ENCODE measurements around the gene FOXO3. TPM values are rescaled to one million over a fixed set of nuclear protein-coding genes. Genes with fewer than 3 reads are reported as not detected.

FOXO3 gene
- total RNA-seq, 1 experiment from 2014 or later = 43.8 TPM

DNA sequence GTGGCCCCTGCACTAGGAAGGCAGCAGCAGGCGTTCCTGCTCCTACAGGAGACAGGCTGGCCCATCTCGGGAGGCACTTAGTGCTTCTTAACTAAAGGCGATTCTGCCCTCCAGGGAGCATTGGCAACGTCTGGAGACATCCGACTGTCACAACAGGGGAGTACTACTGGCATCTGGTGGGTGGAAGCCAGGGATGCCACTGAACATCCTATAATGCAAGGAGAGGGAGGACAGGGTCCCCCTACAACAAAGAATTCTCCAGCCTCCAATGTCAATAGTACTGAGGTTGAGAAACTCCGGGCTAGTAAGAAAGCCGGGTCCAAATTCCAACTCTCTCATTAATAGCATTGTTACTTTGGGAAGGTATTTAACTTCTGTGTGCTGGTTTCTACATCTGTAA lies 168.1 kb downstream of the FOXO3 start:
- BruUV-seq (replicated peaks) = no TSS peak
- Histone ChIP-seq H3K4me3 (ENCODE audit: low read depth in 2 of 2, low read length in 2 of 2) (no peak overlapping the region), H3K27ac (ENCODE audit: low read length) (no peak overlapping the region), H3K36me3 (ENCODE audit: control insufficient read depth, insufficient read depth, low read length) (no peaks in the 10 kb centered on the region), H3K27me3 (ENCODE audit: control insufficient read depth, insufficient read depth, low read length) (no peaks in the 10 kb centered on the region; the same call in 1 of the 2 replicates), H3K4me1 (ENCODE audit: control insufficient read depth, insufficient read depth, low read length) (no peaks in the 10 kb centered on the region), H3K9me3 (ENCODE audit: control insufficient read depth, insufficient read depth, low read depth, low read length) (no peaks in the 10 kb centered on the region)
- CTCF ChIA-PET = no interaction called here
- in situ Hi-C loops (cut with HindIII; ENCODE audit: low pct_unique_long_range_greater_than_20kb, low sequenced_read_pairs) = no loop called here
- intact Hi-C loops (cut with micrococcal nuclease; ENCODE audit: unreplicated experiment) = no loop called here
- ATAC-seq (no peak), DNase-seq (ENCODE audit: low read depth, low spot score) (no peak)
- POLR2A ChIA-PET = no interaction called here
- no peak for TF ChIP-seq POLR2AphosphoS5 (IDR thresholded peaks at IDR 0.05; ENCODE audit: low read depth, low read length)
- TF ChIP-seq, protein P1, sequence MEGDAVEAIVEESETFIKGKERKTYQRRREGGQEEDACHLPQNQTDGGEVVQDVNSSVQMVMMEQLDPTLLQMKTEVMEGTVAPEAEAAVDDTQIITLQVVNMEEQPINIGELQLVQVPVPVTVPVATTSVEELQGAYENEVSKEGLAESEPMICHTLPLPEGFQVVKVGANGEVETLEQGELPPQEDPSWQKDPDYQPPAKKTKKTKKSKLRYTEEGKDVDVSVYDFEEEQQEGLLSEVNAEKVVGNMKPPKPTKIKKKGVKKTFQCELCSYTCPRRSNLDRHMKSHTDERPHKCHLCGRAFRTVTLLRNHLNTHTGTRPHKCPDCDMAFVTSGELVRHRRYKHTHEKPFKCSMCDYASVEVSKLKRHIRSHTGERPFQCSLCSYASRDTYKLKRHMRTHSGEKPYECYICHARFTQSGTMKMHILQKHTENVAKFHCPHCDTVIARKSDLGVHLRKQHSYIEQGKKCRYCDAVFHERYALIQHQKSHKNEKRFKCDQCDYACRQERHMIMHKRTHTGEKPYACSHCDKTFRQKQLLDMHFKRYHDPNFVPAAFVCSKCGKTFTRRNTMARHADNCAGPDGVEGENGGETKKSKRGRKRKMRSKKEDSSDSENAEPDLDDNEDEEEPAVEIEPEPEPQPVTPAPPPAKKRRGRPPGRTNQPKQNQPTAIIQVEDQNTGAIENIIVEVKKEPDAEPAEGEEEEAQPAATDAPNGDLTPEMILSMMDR (IDR thresholded peaks at IDR 0.05) = no peak
- TF ChIP-seq SIN3A (IDR thresholded peaks at IDR 0.05; ENCODE audit: borderline replicate concordance, insufficient read depth, low read depth, low read length) = no peak
- TF ChIP-seq, protein P2, sequence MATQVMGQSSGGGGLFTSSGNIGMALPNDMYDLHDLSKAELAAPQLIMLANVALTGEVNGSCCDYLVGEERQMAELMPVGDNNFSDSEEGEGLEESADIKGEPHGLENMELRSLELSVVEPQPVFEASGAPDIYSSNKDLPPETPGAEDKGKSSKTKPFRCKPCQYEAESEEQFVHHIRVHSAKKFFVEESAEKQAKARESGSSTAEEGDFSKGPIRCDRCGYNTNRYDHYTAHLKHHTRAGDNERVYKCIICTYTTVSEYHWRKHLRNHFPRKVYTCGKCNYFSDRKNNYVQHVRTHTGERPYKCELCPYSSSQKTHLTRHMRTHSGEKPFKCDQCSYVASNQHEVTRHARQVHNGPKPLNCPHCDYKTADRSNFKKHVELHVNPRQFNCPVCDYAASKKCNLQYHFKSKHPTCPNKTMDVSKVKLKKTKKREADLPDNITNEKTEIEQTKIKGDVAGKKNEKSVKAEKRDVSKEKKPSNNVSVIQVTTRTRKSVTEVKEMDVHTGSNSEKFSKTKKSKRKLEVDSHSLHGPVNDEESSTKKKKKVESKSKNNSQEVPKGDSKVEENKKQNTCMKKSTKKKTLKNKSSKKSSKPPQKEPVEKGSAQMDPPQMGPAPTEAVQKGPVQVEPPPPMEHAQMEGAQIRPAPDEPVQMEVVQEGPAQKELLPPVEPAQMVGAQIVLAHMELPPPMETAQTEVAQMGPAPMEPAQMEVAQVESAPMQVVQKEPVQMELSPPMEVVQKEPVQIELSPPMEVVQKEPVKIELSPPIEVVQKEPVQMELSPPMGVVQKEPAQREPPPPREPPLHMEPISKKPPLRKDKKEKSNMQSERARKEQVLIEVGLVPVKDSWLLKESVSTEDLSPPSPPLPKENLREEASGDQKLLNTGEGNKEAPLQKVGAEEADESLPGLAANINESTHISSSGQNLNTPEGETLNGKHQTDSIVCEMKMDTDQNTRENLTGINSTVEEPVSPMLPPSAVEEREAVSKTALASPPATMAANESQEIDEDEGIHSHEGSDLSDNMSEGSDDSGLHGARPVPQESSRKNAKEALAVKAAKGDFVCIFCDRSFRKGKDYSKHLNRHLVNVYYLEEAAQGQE (IDR thresholded peaks at IDR 0.05; ENCODE audit: insufficient read depth in 1 of 2, low read depth in 2 of 2, low read length in 1 of 2) = no peak
- TF ChIP-seq TCF7L2 (IDR thresholded peaks at IDR 0.05; ENCODE audit: low read depth, low read length) = no peak

DNA sequence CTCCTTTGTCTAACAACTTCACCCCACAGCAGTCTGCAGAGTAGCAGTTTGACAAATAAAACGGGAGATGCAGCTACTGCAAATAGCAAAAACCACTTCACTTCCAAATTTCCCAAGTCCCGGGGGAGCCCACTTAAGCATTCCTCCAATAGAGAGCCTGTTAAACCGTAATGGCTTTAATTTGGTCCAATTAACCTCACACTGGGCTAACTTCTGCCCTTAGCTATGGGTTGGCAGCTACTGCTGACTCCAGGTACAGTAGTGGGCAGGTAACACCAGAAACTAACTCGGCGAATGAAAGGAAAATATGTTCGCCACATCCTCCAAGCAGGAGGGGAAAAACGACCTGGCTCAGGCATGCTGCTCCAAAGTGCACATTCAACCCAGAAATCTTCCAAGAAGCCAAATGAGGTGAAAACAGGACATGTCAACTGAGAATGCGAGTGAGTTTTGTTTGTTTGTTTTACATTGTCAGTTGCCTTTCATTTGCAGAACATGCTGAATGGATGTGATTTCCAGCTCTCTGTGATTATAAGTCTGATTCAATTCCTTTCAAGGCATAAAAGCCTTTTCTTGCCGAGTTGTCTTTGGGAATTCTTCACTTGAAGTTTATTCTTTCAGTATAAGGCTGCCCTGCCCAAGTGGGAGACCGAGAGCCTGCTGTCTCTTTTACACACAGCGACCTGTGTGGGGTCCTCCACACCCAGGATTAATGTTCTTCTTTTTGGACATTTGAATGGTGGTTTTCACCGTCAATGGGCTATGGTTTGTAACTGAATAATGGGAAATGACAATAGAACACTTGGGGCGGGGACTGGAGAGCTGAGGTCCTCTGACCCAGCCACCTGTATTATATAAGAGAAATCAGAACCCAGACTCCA lies 170.2 kb downstream of the FOXO3 start:
- TF ChIP-seq, protein P2 (IDR thresholded peaks at IDR 0.05; ENCODE audit: insufficient read depth in 1 of 2, low read depth in 2 of 2, low read length in 1 of 2) = no peak
- TF ChIP-seq POLR2AphosphoS5 (IDR thresholded peaks at IDR 0.05; ENCODE audit: low read depth, low read length) (no peak), SIN3A (IDR thresholded peaks at IDR 0.05; ENCODE audit: borderline replicate concordance, insufficient read depth, low read depth, low read length) (no peak)
- TF ChIP-seq, protein P1 (IDR thresholded peaks at IDR 0.05) = no peak
- no TSS peak for BruUV-seq (replicated peaks)

More for the DNA sequence above, 170.2 kb downstream of the FOXO3 start:
- no peaks in the 10 kb centered on the region for H3K36me3 ChIP-seq (ENCODE audit: control insufficient read depth, insufficient read depth, low read length)
- in situ Hi-C loops (cut with HindIII; ENCODE audit: low pct_unique_long_range_greater_than_20kb, low sequenced_read_pairs) (no loop called here), intact Hi-C loops (cut with micrococcal nuclease; ENCODE audit: unreplicated experiment) (no loop called here)
- no peak for ATAC-seq
- no peak for DNase-seq (ENCODE audit: low read depth, low spot score)
- H3K27me3 ChIP-seq (ENCODE audit: control insufficient read depth, insufficient read depth, low read length) = no peaks in the 10 kb centered on the region; the same call in 1 of the 2 replicates
- no peak overlapping the region for H3K4me3 ChIP-seq (ENCODE audit: low read depth in 2 of 2, low read length in 2 of 2)
- ChIA-PET CTCF (no interaction called here), POLR2A (no interaction called here)
- no peak overlapping the region for H3K27ac ChIP-seq (ENCODE audit: low read length)
- peaks cover 4% of the 10 kb centered on the region; the same call in 1 of the 2 replicates for H3K4me1 ChIP-seq (ENCODE audit: control insufficient read depth, insufficient read depth, low read length)
- no peaks in the 10 kb centered on the region for H3K9me3 ChIP-seq (ENCODE audit: control insufficient read depth, insufficient read depth, low read depth, low read length)
